ENCODE data around the gene LZTS2. TPM values are rescaled to one million over a fixed set of nuclear protein-coding genes. Genes with fewer than 3 reads are reported as not detected.

Gene LZTS2
- total RNA-seq, 2 donors from 2014 or later, result 29.7 to 38.4 TPM

GRCh38 chr10:100997360-100998182, 2.0 kb upstream of the LZTS2 start:
- Histone ChIP-seq H3K36me3 (replicated peaks in 1 of 2; ENCODE audit: insufficient read depth in 1 of 2, low read depth in 2 of 2) (peaks cover 0 to 2% of the 10 kb centered on the region in 2 donors), H3K9me3 (no peaks in the 10 kb centered on the region), H3K27me3 (no peaks in the 10 kb centered on the region), H3K4me3 (peak overlapping the region; percentile 32 to 61), H3K4me1 (peaks cover 49% of the 10 kb centered on the region), H3K27ac (peak overlapping the region; percentile 87 to 98 (median 97))
- TF ChIP-seq, protein P1, sequence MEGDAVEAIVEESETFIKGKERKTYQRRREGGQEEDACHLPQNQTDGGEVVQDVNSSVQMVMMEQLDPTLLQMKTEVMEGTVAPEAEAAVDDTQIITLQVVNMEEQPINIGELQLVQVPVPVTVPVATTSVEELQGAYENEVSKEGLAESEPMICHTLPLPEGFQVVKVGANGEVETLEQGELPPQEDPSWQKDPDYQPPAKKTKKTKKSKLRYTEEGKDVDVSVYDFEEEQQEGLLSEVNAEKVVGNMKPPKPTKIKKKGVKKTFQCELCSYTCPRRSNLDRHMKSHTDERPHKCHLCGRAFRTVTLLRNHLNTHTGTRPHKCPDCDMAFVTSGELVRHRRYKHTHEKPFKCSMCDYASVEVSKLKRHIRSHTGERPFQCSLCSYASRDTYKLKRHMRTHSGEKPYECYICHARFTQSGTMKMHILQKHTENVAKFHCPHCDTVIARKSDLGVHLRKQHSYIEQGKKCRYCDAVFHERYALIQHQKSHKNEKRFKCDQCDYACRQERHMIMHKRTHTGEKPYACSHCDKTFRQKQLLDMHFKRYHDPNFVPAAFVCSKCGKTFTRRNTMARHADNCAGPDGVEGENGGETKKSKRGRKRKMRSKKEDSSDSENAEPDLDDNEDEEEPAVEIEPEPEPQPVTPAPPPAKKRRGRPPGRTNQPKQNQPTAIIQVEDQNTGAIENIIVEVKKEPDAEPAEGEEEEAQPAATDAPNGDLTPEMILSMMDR (IDR thresholded peaks at IDR 0.05), result peak; percentile 85 to 95 (median 90)
- peak; percentile 36 to 64 (median 56) for TF ChIP-seq POLR2A (IDR thresholded peaks at IDR 0.05)
- ATAC-seq (peak; percentile 61), DNase-seq (peak; percentile 78 to 84 (median 82))
- 0% methylated on average over 4 to 66 of the region's 66 CpGs for WGBS, 2 donors
- intact Hi-C loops (cut with DNase I), result no loop called here

GRCh38 chr10:100998183-100998990, 1.2 kb upstream of the LZTS2 start:
- WGBS, 2 donors, result 1 to 3% methylated on average over 22 to 25 of the region's 25 CpGs
- Histone ChIP-seq H3K4me1 (peaks cover 49% of the 10 kb centered on the region), H3K27me3 (no peaks in the 10 kb centered on the region), H3K9me3 (no peaks in the 10 kb centered on the region), H3K27ac (peak overlapping the region; percentile 87 to 98 (median 97)), H3K4me3 (peak overlapping the region; percentile 32 to 61), H3K36me3 (replicated peaks in 1 of 2; ENCODE audit: insufficient read depth in 1 of 2, low read depth in 2 of 2) (no peaks in the 10 kb centered on the region)
- ATAC-seq (peak; percentile 57), DNase-seq (peak; percentile 84 to 91 (median 89))
- TF ChIP-seq, protein P1 (IDR thresholded peaks at IDR 0.05), result no peak
- TF ChIP-seq POLR2A (IDR thresholded peaks at IDR 0.05), result no peak
- intact Hi-C loops (cut with DNase I), result no loop called here

GRCh38 chr10:100998991-100999741, 442 bp upstream of the LZTS2 start:
- WGBS, 2 donors, result 0% methylated on average over 2 to 54 of the region's 83 CpGs
- peaks cover 49% of the 10 kb centered on the region for H3K4me1 ChIP-seq

More at GRCh38 chr10:100998991-100999741, 442 bp upstream of the LZTS2 start:
- no peaks in the 10 kb centered on the region for H3K36me3 ChIP-seq (replicated peaks in 1 of 2; ENCODE audit: insufficient read depth in 1 of 2, low read depth in 2 of 2)
- peak overlapping the region; percentile 18 to 31 for H3K4me3 ChIP-seq
- no peaks in the 10 kb centered on the region for H3K9me3 ChIP-seq
- H3K27me3 ChIP-seq, result no peaks in the 10 kb centered on the region
- TF ChIP-seq, protein P1 (IDR thresholded peaks at IDR 0.05), result peak; percentile 91 to 95 (median 93)
- TF ChIP-seq POLR2A (IDR thresholded peaks at IDR 0.05), result peak; percentile 70 to 78 (median 74)
- intact Hi-C loops (cut with DNase I), result no loop called here
- ATAC-seq (peak; percentile 65), DNase-seq (peak; percentile 76 to 81 (median 80))
- H3K27ac ChIP-seq, result peak overlapping the region; percentile 87 to 98 (median 97)
